Right lobe of liver (tissue), 6 donors: ENCODE results near the gene CDKAL1. TPM values are rescaled to one million over a fixed set of nuclear protein-coding genes. Genes with fewer than 3 reads are reported as not detected.
A peak's percentile ranks its signal among the peaks of the same experiment; 100 is the strongest.

Experiments
- ATAC-seq, 4 donors: fragments of 200-7000 bp; cut with Tn5 transposase; one replicate each; pipeline ENCODE4 v1.9.1; 2020; ENCODE audit warnings: mild to moderate bottlenecking in 4 of 4, moderate library complexity in 4 of 4
- DNase-seq, 3 donors: peaks; one replicate each; pipeline ENCODE4 v3.0.0-alpha.2; 2020
- H3K27ac ChIP-seq, 3 donors: fragments of 200-600 bp; one replicate each; pipeline ENCODE4 v1.8.0; 2022
- H3K27me3 ChIP-seq, 2 donors: fragments of 200-600 bp; one replicate each; pipeline ENCODE4 v1.8.0; 2022
- H3K36me3 ChIP-seq, 4 donors: fragments of 200-600 bp; sonication (generic) in 1 of 4; one replicate each; pipeline versions ENCODE4 v1.5.1 to v1.8.0; 2017 to 2022; ENCODE audit warnings: control low read depth in 1 of 4
- H3K4me1 ChIP-seq, 4 donors: fragments of 200-600 bp; sonication (generic) in 1 of 4; one replicate each; pipeline versions ENCODE4 v1.5.1 to v1.8.0; 2017 to 2022; ENCODE audit warnings: control low read depth in 1 of 4
- H3K4me3 ChIP-seq, 3 donors: fragments of 200-600 bp; one replicate each; pipeline ENCODE4 v1.8.0; 2022
- H3K9me3 ChIP-seq, 4 donors: fragments of 200-600 bp; sonication (generic) in 1 of 4; one replicate each; pipeline versions ENCODE4 v1.5.1 to v1.8.0; 2017 to 2022; ENCODE audit warnings: control low read depth in 1 of 4
- POLR2A ChIP-seq: fragments of 450-650 bp; IDR thresholded peaks from one replicate; pipeline ENCODE4 v1.6.1; 2017; ENCODE audit warnings: antibody characterized with exemption, mild to moderate bottlenecking
- WGBS: methylation state at CpG from one replicate; pipeline ENCODE4 v1.1.6; 2018; ENCODE audit warnings: low coverage, low lambda C conversion rate; ENCODE audit not compliant: insufficient coverage; ENCODE audit errors: missing lambda C conversion rate; 5-methylcytosine and 5-hydroxymethylcytosine counted together
- intact Hi-C, 2 donors: fragments of 100-400 bp; cut with DNase I; formaldehyde crosslinking; loops; one replicate each; pipeline versions ENCODE4 v1.11.2 to v1.14.1; 2022
- total RNA-seq, 6 experiments: library from RNA; depleted of rRNA in 2 of 6; stranded (reverse); fragments of >200 nt in 2 of 6; fragmentation: NEBNext Ultra II Directional in 3 of 6; extraction: Animal tissue kit (Norgen Biotek cat#: 25700) in 3 of 6; gene quantifications; one replicate each; pipeline versions ENCODE4 v1.1.0 to v1.2.4, GENCODE V29; 2016 to 2023
- TF ChIP-seq, protein P1 (sequence below), 4 donors: fragments of 200-600 bp in 3 of 4; fragments of 450-650 bp in 1 of 4; IDR thresholded peaks; one replicate each; pipeline versions ENCODE4 v1.5.1 to v1.8.0; 2016 to 2022; ENCODE audit warnings: antibody characterized with exemption in 4 of 4, mild to moderate bottlenecking in 2 of 4
- donor health status: DM: no; HTN: yes; CAD: no.
- donor health status: DM: no; HTN: no; CAD: no.
- donor health status: DM: no; HTN: no; CAD: no.
- donor health status: DM: no; HTN: yes; CAD: no.
- donor health status: DM: no; HTN: yes; CAD: no.

CDKAL1 gene
- total RNA-seq, 6 experiments from 2014 or later, result 4.5 to 7.0 (median 6.2) TPM

GRCh38 chr6:20931772-20932171, 397.5 kb downstream of the CDKAL1 start:
- H3K4me1 ChIP-seq, result peaks cover 0 to 4% (median 0%) of the 10 kb centered on the region in 4 donors
- intact Hi-C loops, result no loop called here
- no peak overlapping the region for H3K4me3 ChIP-seq
- WGBS, result 97% methylated on average over 6 of the region's 6 CpGs
- H3K27me3 ChIP-seq, result no peaks in the 10 kb centered on the region
- no peak for TF ChIP-seq POLR2A
- TF ChIP-seq, protein P1, sequence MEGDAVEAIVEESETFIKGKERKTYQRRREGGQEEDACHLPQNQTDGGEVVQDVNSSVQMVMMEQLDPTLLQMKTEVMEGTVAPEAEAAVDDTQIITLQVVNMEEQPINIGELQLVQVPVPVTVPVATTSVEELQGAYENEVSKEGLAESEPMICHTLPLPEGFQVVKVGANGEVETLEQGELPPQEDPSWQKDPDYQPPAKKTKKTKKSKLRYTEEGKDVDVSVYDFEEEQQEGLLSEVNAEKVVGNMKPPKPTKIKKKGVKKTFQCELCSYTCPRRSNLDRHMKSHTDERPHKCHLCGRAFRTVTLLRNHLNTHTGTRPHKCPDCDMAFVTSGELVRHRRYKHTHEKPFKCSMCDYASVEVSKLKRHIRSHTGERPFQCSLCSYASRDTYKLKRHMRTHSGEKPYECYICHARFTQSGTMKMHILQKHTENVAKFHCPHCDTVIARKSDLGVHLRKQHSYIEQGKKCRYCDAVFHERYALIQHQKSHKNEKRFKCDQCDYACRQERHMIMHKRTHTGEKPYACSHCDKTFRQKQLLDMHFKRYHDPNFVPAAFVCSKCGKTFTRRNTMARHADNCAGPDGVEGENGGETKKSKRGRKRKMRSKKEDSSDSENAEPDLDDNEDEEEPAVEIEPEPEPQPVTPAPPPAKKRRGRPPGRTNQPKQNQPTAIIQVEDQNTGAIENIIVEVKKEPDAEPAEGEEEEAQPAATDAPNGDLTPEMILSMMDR (IDR thresholded peaks at IDR 0.05), result no peak
- no peaks in the 10 kb centered on the region for H3K9me3 ChIP-seq
- H3K36me3 ChIP-seq, result no peaks in the 10 kb centered on the region
- ATAC-seq (no peak), DNase-seq (no peak)
- H3K27ac ChIP-seq, result no peak overlapping the region

DNA sequence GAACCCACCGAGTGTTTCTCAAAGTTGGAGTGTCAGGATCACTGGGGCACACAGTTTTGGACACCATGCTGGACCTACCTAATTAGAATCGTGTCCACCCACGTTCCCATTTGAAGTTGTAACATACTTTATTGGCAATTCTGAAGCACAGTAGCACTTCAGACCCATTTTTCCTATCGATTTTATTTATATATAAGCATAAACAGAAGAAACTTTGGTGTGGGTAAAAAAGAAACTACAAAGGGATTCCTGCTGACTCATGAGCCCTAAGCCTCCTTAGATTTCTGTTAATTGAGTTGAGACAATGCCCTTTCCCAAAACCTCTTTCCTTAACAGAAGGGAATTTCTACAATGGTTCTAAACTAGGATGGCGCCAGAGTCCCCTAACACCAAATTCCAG, 398.0 kb downstream of the CDKAL1 start:
- Histone ChIP-seq H3K27ac (no peak overlapping the region), H3K27me3 (no peaks in the 10 kb centered on the region), H3K9me3 (no peaks in the 10 kb centered on the region), H3K4me1 (peaks cover 0 to 4% (median 0%) of the 10 kb centered on the region in 4 donors), H3K36me3 (no peaks in the 10 kb centered on the region), H3K4me3 (no peak overlapping the region)
- TF ChIP-seq, protein P1 (IDR thresholded peaks at IDR 0.05), result no peak
- TF ChIP-seq POLR2A, result no peak
- DNase-seq (no peak), ATAC-seq (no peak)
- WGBS, result 91% methylated on average over 5 of the region's 5 CpGs
- intact Hi-C loops, result no loop called here

GRCh38 chr6:20933057-20933788, 399.0 kb downstream of the CDKAL1 start:
- Histone ChIP-seq H3K27me3 (no peaks in the 10 kb centered on the region), H3K4me1 (peaks cover 0 to 4% (median 0%) of the 10 kb centered on the region in 4 donors), H3K27ac (no peak overlapping the region), H3K36me3 (no peaks in the 10 kb centered on the region), H3K4me3 (no peak overlapping the region), H3K9me3 (no peaks in the 10 kb centered on the region)
- intact Hi-C loops, result no loop called here
- 51% methylated on average over 2 of the region's 2 CpGs for WGBS
- no peak for DNase-seq
- no peak for TF ChIP-seq POLR2A
- TF ChIP-seq, protein P1 (IDR thresholded peaks at IDR 0.05), result no peak
- ATAC-seq, result peak; percentile 70 to 88 (median 78)

GRCh38 chr6:20936949-20937348, 402.7 kb downstream of the CDKAL1 start:
- H3K36me3 ChIP-seq, result no peaks in the 10 kb centered on the region
- DNase-seq (no peak), ATAC-seq (no peak)
- H3K9me3 ChIP-seq, result no peaks in the 10 kb centered on the region
- H3K27me3 ChIP-seq, result no peaks in the 10 kb centered on the region
- 95% methylated on average over 2 of the region's 2 CpGs for WGBS
- intact Hi-C loops, result no loop called here
- H3K27ac ChIP-seq, result no peak overlapping the region
- TF ChIP-seq POLR2A, result no peak
- TF ChIP-seq, protein P1 (IDR thresholded peaks at IDR 0.05), result no peak
- no peak overlapping the region for H3K4me3 ChIP-seq
- H3K4me1 ChIP-seq, result peaks cover 0 to 4% (median 0%) of the 10 kb centered on the region in 4 donors
